ENCODE results near the gene BCAS3. TPM values are rescaled to one million over a fixed set of nuclear protein-coding genes. Genes with fewer than 3 reads are reported as not detected.

Gene BCAS3
- polyA plus RNA-seq, 1 experiment = 17.5 TPM

DNA sequence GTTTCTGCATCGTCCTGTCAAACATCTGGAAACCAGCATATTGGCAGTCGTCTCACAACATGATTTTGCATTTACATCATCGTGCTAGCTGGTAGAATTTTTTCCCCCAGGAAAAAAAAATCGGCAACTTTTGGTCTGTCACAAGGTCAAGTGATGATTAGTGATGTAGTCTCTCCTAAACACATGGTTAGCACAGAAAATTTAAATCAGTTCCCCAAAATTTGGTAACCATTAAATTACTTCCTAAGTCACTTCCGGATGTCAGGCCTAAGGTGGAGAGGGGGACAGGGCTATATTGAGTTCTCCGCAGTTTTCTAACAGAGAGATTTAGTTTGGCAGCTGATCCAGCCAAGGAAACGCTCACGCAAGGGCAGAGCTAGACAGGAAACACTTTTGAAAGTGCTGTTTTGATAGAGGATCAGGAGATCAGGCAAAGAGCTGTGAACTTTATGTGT, 451.0 kb downstream of the BCAS3 start:
- ChIA-PET POLR2A (interaction anchor here (1.2 kb wide), 1 partner anchor 30 kb away, joined by 3 read pairs; no protein-coding TSS in a partner anchor), CTCF (interaction anchor here (0.9 kb wide), 1 partner anchor 74 kb away, joined by 3 read pairs; no protein-coding TSS in a partner anchor)
- H3K27ac ChIP-seq (ENCODE audit: low read depth, low read length) = peak overlapping the region; percentile 60
- no peaks in the 10 kb centered on the region for H3K27me3 ChIP-seq (ENCODE audit: control insufficient read depth, insufficient read depth, low read length)
- DNase-seq (ENCODE audit: low read depth, low spot score) = no peak
- no peak overlapping the region for H3K4me3 ChIP-seq (ENCODE audit: low read depth, low read length)
- TF ChIP-seq, protein P1, sequence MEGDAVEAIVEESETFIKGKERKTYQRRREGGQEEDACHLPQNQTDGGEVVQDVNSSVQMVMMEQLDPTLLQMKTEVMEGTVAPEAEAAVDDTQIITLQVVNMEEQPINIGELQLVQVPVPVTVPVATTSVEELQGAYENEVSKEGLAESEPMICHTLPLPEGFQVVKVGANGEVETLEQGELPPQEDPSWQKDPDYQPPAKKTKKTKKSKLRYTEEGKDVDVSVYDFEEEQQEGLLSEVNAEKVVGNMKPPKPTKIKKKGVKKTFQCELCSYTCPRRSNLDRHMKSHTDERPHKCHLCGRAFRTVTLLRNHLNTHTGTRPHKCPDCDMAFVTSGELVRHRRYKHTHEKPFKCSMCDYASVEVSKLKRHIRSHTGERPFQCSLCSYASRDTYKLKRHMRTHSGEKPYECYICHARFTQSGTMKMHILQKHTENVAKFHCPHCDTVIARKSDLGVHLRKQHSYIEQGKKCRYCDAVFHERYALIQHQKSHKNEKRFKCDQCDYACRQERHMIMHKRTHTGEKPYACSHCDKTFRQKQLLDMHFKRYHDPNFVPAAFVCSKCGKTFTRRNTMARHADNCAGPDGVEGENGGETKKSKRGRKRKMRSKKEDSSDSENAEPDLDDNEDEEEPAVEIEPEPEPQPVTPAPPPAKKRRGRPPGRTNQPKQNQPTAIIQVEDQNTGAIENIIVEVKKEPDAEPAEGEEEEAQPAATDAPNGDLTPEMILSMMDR (IDR thresholded peaks at IDR 0.05; ENCODE audit: low read depth, low read length) = no peak
- no peaks in the 10 kb centered on the region for H3K9me3 ChIP-seq (ENCODE audit: control insufficient read depth, insufficient read depth, low read length)

DNA sequence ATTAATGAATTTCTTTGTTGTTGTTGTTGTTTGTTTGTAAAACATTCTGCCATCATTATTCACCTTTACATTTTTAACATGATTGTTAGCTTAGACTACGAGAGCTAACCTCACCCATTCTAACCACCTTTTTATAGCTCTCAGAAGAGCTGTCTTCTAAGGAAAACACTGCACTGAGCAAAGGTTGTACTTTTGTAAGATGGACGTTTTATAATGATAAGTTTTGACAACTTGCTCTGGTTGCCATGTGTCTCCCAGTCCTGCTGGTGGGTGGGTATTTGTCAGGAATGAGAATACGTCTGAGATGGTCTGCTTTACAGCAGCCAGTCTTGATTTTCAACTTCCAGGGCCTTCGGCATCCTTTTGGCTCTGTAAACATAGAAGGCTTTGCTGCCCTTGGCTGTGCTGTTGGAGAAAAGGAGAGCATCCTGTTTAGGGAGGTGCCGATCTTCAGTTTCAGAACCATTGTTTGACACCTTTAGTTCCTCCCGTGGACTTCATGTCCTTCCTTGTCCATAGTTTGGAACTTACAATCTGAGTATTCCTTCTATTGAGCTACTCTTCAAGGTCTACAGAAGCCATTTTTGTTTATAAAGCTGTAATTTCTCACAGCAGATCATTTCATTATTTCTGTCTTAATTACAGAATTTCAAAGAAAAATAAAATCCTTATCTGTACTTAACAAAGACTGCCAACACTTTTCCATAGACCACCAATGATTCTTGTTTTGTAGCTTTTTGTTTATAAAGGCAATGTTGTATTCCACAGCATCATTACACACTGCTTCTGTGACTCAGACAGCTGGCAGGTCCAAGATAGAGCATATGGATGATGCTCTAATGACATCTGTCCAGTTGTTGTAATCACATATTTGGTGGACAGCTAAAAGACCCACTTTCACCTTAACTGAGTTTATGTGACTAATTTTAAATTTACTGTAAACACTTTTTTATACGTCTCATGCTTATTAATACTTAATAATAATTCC, 451.9 kb downstream of the BCAS3 start:
- no peaks in the 10 kb centered on the region for H3K9me3 ChIP-seq (ENCODE audit: control insufficient read depth, insufficient read depth, low read length)
- no peak overlapping the region for H3K27ac ChIP-seq (ENCODE audit: low read depth, low read length)
- TF ChIP-seq, protein P1 (IDR thresholded peaks at IDR 0.05; ENCODE audit: low read depth, low read length) = no peak
- no peaks in the 10 kb centered on the region for H3K27me3 ChIP-seq (ENCODE audit: control insufficient read depth, insufficient read depth, low read length)
- ChIA-PET CTCF (interaction anchor here (0.5 to 1.2 kb wide), 4 partner anchors 15 to 516 kb away, joined by 3 to 6 read pairs (median 4); no protein-coding TSS in a partner anchor), POLR2A (interaction anchor here (0.5 to 1.2 kb wide), 3 partner anchors 29 to 269 kb away, joined by 3 to 9 read pairs (median 3); no protein-coding TSS in a partner anchor)
- H3K4me3 ChIP-seq (ENCODE audit: low read depth, low read length) = no peak overlapping the region
- DNase-seq (ENCODE audit: low read depth, low spot score) = no peak

DNA sequence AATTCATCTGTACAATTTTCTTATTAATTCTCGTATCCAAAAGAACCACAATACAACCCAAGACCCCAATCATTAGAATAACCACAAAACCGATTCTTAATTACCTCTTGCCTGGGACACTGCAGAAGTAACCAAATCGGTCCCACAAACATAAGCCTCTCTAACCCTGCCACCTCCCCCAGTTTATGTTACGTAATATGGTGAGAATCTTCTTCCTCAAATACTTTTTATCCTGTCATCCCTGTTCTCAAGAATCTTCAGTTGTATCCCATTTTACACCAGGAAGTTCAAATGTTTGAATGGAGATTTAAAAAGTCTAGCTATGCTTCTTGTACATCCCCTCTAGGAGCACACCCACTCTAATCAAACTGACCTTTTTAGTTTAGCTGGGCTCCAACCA, 452.7 kb downstream of the BCAS3 start:
- H3K9me3 ChIP-seq (ENCODE audit: control insufficient read depth, insufficient read depth, low read length) = no peaks in the 10 kb centered on the region
- ChIA-PET POLR2A (interaction anchor here (0.5 kb wide), 1 partner anchor 92 kb away, joined by 9 read pairs; no protein-coding TSS in a partner anchor), CTCF (interaction anchor here (0.6 to 1.2 kb wide), 2 partner anchors 15 to 127 kb away, joined by 3 read pairs; no protein-coding TSS in a partner anchor)
- no peak overlapping the region for H3K27ac ChIP-seq (ENCODE audit: low read depth, low read length)
- TF ChIP-seq, protein P1 (IDR thresholded peaks at IDR 0.05; ENCODE audit: low read depth, low read length) = no peak
- DNase-seq (ENCODE audit: low read depth, low spot score) = no peak
- H3K27me3 ChIP-seq (ENCODE audit: control insufficient read depth, insufficient read depth, low read length) = no peaks in the 10 kb centered on the region
- H3K4me3 ChIP-seq (ENCODE audit: low read depth, low read length) = no peak overlapping the region

DNA sequence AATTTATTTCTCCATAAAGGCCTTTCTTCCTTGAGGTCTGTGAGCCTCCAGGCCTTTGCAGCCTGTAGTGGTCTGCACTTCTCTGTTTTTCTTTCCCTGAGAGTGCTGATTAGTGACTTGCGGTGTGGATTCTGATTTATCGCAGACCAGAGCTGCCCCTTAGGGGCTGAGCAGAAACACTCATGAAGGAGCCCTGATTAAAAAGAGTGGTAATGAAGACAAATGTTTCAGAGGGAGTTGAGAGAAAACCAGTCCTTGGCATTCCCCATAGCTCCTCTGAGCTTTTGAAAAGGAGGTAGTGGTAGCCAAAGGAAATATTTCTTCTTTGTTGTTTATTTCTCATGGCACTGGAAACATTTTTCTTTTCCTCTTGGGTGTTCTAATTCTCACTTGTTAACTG, 453.9 kb downstream of the BCAS3 start:
- Histone ChIP-seq H3K4me3 (ENCODE audit: low read depth, low read length) (no peak overlapping the region), H3K27me3 (ENCODE audit: control insufficient read depth, insufficient read depth, low read length) (no peaks in the 10 kb centered on the region), H3K9me3 (ENCODE audit: control insufficient read depth, insufficient read depth, low read length) (no peaks in the 10 kb centered on the region), H3K27ac (ENCODE audit: low read depth, low read length) (no peak overlapping the region)
- POLR2A ChIA-PET = no interaction called here
- TF ChIP-seq, protein P1 (IDR thresholded peaks at IDR 0.05; ENCODE audit: low read depth, low read length) = no peak
- DNase-seq (ENCODE audit: low read depth, low spot score) = no peak
- CTCF ChIA-PET = no interaction called here

DNA sequence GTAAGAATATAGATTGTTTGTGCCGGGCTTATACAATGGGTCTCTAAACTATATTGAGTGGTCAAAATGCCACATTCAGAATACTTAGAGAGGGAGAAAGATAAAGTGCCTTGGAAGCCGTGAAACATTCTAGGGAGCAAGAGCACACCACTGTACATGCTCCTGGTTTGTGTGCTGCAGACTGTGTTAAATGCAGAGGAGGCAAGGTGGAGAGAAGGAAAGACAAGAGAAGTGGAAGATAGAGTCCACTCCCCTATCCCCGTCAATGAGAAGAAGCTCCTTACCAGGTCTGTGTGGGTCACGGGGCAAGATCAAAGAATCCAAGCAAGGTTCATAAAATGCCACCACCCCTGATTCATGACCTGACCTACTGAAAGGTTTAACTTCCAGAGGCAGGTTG, 454.9 kb downstream of the BCAS3 start:
- Histone ChIP-seq H3K4me3 (ENCODE audit: low read depth, low read length) (no peak overlapping the region), H3K9me3 (ENCODE audit: control insufficient read depth, insufficient read depth, low read length) (no peaks in the 10 kb centered on the region), H3K27me3 (ENCODE audit: control insufficient read depth, insufficient read depth, low read length) (no peaks in the 10 kb centered on the region), H3K27ac (ENCODE audit: low read depth, low read length) (no peak overlapping the region)
- CTCF ChIA-PET = no interaction called here
- TF ChIP-seq, protein P1 (IDR thresholded peaks at IDR 0.05; ENCODE audit: low read depth, low read length) = no peak
- POLR2A ChIA-PET = no interaction called here
- no peak for DNase-seq (ENCODE audit: low read depth, low spot score)
